GM19035 (cell line): ENCODE data around the gene NUP35.
"Not testable (repeated sequence)": the region's sequence is repeated elsewhere in the genome, so short reads cannot be mapped to it uniquely, and the experiment has no call there.

Experiments used
- ATAC-seq: cut with Tn5 transposase; IDR thresholded peaks from one replicate; pipeline ENCODE4 v1.9.1; 2021; ENCODE audit not compliant: unreplicated experiment

The NUP35 gene

DNA sequence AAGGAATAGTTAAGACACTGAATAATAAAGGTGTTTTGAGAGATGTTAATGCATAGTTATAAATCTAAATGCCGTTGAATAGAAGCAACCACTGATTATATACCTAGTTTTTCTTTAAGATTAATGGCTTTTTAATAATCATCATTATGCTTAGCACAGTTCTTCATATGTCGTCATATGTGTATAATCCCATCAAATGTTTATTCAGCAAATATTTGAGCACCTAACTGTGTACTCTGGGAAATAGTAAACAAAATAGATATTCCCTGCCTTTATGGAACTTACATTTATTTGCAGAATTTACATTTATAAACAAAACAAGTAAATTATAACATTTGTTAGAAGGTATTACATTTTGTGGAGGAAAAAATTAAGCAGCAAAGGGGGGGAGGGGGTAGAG is 9.8 kb downstream of the NUP35 start:
- no peak for ATAC-seq

DNA sequence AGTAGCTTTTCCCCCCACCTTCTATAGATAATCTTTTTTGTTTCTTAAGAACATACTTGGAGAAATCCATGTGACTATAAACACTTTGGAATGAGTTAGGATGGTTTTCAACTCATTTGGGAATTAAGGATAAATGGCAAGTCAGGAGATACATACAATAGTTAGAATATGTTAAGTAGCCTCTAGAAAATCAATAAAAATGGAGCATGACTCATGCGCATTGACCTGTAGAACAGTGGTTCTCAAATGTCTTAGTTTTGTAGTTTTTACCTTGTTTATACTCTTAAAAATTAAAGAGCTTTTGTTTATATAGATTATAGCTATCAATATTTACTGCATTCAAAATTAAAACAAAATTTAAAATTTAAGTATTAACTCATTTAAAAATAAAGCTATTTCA is 24.7 kb downstream of the NUP35 start:
- ATAC-seq: no peak

DNA sequence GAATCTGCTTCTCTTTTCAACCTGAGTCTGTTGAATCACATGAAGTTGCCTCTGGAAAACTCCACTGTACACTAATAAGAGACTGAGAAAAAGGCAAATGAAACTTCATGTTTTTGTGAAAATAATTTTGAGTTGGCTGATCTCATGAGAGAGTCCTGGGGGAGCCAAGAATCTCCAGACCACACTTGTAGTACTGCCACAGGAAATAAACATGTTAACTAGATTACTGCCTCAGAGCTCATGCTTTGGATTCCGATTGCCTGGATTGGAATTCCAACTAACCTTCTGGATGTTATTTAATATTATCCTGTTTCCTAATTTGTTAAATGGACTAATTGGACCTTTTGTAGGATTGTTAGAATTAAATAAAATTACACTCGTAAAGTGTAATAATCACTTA is 25.2 kb downstream of the NUP35 start:
- ATAC-seq: no peak

DNA sequence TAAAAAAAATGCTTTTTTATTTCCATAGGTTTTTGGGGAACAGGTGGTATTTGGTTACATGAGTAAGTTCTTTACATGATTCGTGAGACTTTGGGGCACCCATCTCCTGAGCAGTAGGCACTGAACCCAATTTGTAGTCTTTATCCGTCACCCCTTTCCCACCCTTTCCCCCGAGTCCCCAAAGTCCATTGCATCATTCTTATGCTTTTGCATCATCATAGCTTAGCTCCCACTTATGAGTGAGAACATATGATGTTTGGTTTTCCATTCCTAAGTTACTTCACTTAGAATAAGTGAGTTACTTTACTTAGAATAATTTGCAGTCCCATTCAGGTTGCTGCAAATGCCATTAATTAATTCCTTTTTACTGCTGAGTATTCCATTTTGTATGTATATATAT is 28.0 kb downstream of the NUP35 start:
- not testable (repeated sequence) for ATAC-seq

DNA sequence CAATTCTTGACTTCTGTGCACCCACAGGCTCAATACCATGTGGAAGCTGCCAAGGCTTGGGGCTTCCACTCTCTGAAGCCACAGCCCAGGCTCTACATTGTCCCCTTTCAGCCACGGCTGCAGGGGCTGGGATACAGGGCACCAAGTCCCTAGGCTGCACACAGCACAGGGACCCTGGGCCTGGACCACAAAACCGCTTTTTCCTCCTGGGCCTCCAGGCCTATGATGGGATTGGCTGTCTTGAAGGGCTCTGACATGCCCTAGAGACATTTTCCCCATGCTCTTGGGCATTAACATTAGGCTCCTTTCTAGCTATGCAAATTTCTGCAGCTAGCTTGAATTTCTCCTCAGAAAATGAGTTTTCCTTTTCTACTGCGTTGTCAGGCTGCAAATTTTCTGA is 29.7 kb downstream of the NUP35 start:
- ATAC-seq: no peak

DNA sequence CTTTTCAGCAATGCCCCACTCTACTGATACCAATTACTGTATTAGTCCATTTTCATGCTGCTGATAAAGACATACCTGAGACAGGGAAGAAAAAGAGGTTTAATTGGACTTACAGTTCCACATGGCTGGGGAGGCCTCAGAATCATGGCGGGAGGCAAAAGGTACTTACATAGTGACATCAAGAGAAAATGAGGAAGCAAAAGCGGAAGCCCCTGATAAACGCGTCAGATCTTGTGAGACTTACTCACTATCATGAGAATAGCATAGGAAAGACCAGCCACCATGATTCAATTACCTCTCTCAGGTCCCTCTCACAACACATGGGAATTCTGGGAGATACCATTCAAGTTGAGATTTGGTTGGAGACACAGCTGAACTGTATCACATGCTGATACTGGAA is 30.5 kb downstream of the NUP35 start:
- ATAC-seq: not testable (repeated sequence)

DNA sequence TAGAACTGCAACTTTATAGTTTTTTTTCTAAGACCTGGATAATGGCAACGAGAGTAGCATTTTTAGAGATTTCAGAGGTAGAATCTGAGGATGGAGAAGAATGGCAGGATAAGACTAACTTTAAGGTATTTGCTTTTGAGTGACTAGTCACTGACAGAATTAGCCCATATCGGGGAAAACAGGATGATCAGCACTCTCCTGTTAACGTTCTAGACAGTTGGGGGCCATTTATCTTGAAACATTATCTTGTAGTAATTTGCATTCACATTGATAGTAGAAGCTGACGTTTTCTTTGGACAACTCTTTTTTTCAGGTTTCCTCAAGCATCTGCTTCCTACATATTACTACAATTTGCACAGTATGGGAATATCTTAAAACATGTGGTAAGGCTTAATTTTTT is 32.9 kb downstream of the NUP35 start:
- no peak for ATAC-seq

DNA sequence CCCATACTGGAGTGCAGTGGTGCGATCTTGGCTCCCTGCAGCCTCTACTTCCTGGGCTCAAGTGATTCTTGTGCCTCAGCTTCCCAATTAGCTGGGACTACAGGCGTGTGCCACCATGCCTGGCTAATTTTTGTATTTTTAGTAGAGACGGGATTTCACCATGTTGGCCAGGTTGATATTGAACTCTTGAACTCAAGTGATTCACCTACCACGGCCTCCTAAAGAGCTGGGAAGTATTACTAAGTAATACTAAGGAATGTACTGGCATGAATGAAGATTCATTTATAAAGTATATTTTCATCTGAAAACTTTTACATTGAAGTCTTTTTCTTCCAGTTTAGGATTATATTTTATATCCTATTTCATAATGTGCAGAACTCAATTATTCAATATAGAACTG is 38.1 kb downstream of the NUP35 start:
- no peak for ATAC-seq

DNA sequence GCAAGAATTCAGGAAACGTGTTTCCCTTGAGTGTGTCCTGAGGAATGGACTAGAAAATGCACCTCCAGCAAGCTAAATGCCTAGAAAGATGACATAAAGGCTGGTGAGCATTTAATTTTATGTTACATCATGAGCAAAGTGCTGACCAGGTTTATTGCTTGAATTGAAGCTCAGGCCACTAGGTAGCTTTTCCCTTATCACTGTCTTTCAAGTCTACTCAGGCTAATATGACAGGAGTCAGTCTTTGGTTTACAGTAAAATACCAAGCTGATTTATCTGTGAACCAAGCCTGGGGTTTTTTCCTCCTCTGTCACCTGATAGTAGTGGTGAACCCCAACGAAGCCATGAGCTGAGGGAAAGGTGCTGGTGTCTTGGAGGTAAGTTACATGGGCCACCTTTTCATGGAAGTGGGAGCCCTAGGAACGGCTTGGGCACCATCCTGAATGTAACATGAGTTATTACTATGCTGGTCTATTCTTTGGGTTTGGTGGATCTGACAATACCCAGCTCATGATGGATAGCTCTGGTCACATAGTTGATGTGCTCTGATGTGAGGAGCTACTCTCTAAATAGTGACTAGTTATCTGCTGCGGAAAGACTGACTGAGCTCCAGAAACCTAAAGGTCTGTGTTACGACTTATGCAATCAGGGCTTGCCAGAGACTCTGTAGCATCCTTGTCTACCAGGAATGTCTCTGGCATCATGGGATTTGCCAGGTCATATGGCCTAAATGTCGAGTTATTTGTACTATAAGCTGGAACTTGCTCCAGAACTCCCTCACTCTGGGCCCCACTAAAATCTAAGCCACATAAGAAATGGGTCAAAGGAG is 39.8 kb downstream of the NUP35 start:
- no peak for ATAC-seq

DNA sequence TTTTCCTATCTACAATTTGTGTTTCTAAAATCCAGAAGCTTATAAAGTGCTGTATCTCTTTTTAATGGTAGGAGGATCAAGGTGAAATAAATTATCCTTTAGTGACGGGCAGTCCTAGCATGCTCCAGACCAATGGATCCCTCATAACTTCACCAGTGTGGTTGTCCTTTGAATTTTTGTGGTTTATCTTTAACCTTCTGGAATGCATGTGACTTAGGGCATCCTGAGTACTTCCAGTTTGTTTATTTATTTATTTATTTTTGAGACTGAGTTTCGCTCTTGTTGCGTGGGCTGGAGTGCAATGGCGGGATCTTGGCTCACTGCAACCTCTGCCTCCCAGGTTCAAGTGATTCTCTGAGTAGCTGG is 40.4 kb downstream of the NUP35 start:
- ATAC-seq: no peak

DNA sequence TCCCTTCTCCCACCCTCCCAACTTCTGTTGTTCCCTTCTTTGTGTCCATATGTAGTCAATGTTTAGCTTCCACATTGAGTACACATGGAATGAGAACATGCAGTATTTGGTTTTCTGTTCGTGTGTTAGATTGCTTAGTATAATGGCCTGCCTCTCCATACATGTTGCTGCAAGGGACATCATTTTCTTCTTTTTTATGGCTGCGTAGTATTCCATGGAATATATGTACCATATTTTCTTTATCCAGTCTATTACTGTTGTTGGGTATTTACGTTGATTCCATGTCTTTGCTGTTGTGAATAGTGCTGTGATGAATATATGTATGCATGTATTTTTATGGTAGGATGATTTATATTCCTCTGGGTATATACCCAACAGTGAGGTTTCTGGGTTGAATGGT is 42.0 kb downstream of the NUP35 start:
- ATAC-seq: no peak

DNA sequence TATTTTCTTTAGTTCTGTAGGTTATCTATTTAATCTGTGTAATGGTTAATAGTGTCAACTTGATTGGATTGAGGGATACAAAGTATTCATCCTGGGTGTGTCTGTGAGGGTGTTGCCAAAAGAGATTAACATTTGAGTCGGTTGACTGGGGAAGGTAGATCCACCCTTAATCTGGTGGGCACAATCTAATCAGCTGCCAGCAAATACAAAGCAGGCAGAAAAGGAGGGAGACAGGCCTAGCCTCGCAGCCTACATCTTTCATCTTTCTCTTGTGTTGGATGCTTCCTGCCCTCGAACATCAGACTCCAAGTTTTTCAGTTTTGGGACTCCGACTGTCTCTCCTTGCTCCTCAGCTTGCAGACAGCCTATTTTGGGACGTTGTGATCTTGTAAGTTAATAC is 42.7 kb downstream of the NUP35 start:
- ATAC-seq: not testable (repeated sequence)

DNA sequence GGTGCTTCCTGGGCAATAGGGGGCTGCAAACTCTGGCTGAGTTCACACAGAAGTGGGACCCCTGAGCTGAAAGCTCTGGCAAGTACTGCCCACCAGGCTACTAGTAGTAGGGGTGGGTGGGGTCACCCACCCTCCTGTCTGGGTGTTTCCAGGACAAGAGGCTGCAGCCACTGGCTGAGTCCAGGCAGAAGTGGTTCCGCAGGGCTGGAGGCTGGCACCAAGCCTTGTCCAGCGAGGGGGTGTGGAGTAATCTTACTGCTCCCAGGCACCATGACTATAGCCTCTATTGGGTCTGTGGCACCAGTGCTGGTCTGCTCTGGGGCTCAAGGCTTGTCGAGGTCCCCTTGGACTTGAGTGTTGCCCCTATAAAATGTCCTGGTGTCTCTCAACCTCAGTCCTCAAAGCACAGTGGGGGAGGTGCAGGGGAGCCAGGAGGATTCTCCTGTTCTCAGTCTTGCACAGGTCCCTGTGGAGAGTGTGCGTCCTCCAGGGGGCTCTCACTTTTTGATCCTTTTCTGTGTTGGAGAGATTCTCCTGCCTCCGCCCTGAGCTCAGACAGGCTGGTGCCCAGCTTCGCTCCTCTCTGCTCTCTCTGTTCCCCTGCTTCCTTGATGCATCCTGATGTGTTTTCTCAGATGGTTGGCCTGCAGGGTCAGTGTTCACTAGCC is 48.1 kb downstream of the NUP35 start:
- no peak for ATAC-seq

DNA sequence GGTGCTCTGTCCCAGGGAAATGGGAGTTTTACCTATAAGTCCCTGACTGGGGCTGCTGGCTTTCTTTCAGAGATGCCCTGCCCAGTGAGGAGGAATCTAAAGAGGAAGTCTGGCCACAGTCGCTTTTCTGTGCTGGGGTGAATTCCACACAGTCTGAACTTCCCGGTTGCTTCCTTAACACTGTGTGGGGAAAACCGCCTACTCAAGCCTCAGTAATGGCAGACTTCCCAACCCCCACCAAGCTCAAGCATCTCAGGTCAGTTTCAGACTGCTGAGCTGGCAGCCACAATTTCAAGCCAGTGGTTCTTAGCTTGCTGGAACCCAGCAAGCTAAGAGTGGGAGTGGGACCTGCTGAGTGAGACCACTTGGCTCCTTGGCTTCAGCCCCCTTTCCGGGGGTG is 54.9 kb downstream of the NUP35 start:
- ATAC-seq: no peak

DNA sequence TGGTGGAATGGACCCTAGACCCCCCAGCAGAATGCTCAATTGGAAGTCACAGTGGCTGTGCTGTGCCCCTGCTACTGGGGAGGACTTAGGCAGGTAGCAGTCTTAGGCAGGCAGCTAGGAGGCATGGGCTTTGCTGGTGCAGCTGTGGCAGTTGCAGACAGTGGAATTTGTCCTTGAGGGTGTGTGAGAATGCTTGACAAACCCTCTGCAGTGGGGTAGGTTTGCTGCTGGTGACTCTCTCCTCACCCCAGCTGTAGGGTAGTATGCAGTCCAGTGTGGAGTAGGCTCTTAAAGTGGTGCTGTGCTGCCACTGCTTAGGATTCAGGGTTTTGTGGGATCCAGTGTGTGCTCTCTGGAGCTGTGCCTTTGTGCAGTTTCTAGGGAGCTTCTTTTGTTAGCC is 61.3 kb downstream of the NUP35 start:
- ATAC-seq: no peak

DNA sequence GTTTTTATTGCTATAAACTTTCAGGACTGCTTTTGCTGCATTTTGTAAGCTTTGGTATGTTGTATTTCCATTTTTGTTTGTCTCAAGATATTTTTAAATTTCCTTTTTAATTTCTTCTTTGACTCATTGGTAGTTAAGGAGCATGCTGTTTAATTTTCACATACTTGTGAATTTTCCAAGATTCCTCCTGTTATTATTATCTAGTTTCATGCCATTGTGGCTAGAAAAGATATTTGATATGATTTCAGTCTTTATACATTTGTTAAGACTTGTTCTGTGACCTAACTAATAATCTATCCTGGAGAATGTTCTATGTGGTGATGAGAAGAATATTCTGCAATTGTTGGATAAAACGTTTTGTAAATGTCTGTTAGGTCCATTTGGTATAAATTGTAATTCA is 62.1 kb downstream of the NUP35 start:
- no peak for ATAC-seq

DNA sequence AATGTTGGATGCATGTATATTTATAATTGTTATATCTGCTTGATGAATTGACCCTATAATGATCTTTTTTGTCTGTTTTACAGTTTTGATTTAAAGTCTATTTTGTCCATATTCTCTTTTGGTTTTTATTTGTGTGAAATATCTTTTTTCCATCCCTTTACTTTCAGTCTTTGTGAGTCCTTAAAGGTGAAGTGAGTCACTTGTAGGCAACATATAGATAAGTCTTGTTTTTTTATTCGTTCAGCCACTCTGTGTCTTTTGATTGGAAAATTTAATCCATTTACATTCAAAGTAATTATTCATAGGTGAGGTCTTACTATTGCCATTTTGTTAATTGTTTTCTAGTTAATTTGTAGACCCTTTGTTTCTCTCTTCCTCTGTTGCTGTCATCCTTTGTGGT is 62.5 kb downstream of the NUP35 start:
- no peak for ATAC-seq

DNA sequence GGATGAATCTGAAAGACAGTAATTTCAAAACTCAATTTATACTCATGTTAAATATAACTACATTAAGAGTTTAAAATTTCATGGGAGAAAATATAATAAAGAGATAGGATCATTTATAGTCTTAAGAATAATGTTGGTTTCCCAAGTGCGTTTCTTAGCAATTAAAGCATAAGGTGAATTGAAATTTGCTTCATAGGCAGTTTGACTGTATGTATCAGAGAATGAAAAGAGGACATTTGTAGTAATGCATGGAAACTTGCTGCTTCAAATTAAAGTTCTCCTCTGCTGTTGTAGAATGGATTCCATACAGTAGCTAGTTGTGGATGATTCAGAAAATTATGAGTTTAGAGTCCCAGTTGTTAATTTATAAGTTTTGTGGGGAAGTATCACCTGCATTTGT is 68.1 kb downstream of the NUP35 start:
- ATAC-seq: no peak

DNA sequence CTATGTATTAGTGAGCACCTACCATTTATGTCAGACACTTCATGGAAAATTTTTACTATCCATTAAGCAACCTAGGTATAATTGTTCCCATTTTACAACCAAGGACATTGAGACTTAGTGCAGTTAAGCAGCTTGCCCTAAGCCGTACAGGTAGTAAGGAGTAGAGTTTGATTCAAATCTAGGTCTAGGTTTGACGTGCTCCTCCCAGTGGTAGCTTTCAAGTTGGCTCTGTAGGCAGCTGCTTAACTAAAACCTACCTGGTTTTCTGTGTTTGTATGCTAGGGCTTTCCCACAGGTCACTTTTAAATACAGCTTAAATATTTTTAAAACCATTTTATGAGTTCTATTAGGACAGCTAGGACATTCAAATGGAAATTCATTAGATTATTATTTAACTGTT is 69.7 kb downstream of the NUP35 start:
- no peak for ATAC-seq

DNA sequence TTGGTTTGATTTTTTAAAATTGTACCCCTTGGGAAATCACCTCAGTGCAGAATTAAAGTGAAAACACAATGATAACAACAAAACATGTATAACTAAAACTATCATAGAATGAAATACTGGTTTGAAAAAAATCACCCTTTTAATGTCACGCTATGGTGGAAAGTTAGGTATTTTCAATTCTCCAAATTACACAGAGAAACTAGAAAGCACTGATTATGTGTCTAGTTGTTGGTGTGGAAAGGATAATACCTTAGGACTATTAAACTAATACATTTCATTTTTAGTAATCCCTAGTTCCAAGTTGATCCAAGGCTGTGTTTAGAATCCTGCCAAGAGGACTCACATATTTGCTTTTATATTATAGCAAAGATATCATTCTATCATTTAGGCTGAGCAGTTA is 71.2 kb downstream of the NUP35 start:
- ATAC-seq: no peak

DNA sequence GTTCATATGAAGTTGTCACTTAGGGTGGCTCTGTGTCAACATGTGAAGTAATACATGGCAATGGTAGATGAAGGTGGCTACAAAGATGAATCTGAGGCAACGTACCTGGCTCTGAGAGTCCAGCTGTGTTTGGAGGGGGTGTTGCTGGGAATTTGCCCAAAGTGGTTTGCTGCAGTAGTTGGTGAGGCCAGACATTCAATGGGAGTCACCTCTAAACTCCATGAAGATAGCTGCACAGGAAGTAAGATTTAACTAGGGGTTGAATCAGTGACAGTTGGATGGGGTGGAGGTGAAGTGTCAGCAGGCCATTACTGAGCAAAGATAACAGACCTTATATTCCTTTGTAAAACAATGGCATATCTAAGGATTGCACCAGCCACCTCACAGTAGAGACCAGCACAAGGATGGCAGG is 71.8 kb downstream of the NUP35 start:
- ATAC-seq: no peak

DNA sequence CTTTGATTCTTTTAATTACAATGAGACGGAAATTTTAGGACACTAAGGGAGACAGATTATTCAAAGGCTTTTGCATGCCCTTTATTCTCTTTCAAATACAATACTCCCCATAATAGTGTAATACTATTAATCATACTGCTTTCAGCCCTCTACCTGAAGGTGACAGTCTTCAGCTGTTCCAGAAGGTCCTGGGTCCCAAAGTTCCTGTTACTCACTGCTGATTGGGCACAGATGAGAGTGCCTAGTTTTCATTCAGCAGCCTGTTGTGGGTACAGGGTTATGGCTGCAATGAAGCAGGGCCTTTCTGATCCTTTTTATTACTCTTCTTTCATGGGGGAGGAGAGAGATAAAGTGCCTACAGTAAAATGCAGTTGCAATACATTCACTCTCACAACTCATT is 80.2 kb downstream of the NUP35 start:
- no peak for ATAC-seq

DNA sequence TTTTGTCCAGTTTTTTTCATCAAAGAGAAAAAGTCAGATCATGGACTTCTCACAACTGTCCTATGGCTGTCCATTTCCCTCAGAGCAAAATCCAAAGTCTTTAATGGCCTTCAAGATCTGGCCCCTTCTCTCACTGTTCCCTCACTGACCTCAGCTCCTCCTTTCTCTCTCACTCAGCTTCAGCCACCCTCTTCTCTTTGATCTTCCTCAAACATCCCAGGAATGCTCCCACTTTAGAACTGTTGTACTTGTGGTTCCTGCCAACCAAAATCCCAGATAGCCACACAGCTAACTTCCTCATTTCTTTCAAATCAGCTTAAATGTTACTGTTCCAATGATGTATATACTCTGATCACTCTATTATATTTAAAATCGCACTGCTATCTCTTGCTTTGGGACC is 82.9 kb downstream of the NUP35 start:
- ATAC-seq: no peak
